Measurements from ENCODE around the gene FAM78A.

The FAM78A gene

GRCh38 chr9:131276094-131276888 lies at the start of gene FAM78A:
Gene FAM78A, minus strand, starts transcription at chr9:131276510. Its CDS starts 331 bp downstream, at chr9:131276179.
- DNase-seq (ENCODE audit: low read depth), result no peak

GRCh38 chr9:131324736-131325679 lies 48.7 kb upstream of the FAM78A start:
- DNase-seq (ENCODE audit: low read depth), result no peak

- DNase-seq (ENCODE audit: low read depth), result no peak
Observed at GRCh38 chr9:131323629-131324028, 47.3 kb upstream of the FAM78A start.

GRCh38 chr9:131320031-131320685 lies 43.8 kb upstream of the FAM78A start:
- no peak for DNase-seq (ENCODE audit: low read depth)

GRCh38 chr9:131319486-131319885 lies 43.2 kb upstream of the FAM78A start:
- no peak for DNase-seq (ENCODE audit: low read depth)

GRCh38 chr9:131318231-131319085 lies 42.1 kb upstream of the FAM78A start:
- DNase-seq (ENCODE audit: low read depth), result no peak

GRCh38 chr9:131312822-131313770 lies 36.8 kb upstream of the FAM78A start:
- no peak for DNase-seq (ENCODE audit: low read depth)

GRCh38 chr9:131312246-131312645 lies 35.9 kb upstream of the FAM78A start:
- DNase-seq (ENCODE audit: low read depth), result no peak

- no peak for DNase-seq (ENCODE audit: low read depth)
Observed at GRCh38 chr9:131310833-131311554, 34.7 kb upstream of the FAM78A start.

GRCh38 chr9:131309530-131310276 lies 33.4 kb upstream of the FAM78A start:
- DNase-seq (ENCODE audit: low read depth), result no peak

- no peak for DNase-seq (ENCODE audit: low read depth)
Observed at GRCh38 chr9:131308906-131309529, 32.7 kb upstream of the FAM78A start.

- no peak for DNase-seq (ENCODE audit: low read depth)
Observed at GRCh38 chr9:131308452-131308851, 32.1 kb upstream of the FAM78A start.

GRCh38 chr9:131307974-131308373 lies 31.7 kb upstream of the FAM78A start:
- no peak for DNase-seq (ENCODE audit: low read depth)

- DNase-seq (ENCODE audit: low read depth), result no peak
Observed at GRCh38 chr9:131306397-131307004, 30.2 kb upstream of the FAM78A start.

GRCh38 chr9:131304676-131305355 lies 28.5 kb upstream of the FAM78A start:
- peak; percentile 25 for DNase-seq (ENCODE audit: low read depth)

- DNase-seq (ENCODE audit: low read depth), result no peak
Observed at GRCh38 chr9:131303381-131304321, 27.3 kb upstream of the FAM78A start.
